DOHH2 (cell line): ENCODE measurements around the gene GATA5.

Experiments used
- H3F3A ChIP-seq: fragments of 200-600 bp; sonication (generic), shearing (Covaris generic); 2 replicates; pipeline ENCODE4 v1.6.0; 2016; ENCODE audit warnings: antibody characterized with exemption, mild to moderate bottlenecking; ENCODE audit not compliant: control insufficient read depth, insufficient read depth
- H3K27ac ChIP-seq: fragments of 200-600 bp; sonication (generic); 2 replicates; pipeline ENCODE4 v1.5.1; 2014; ENCODE audit warnings: low read depth, mild to moderate bottlenecking, low read length, moderate library complexity
- H3K27me3 ChIP-seq: fragments of 200-600 bp; sonication (generic); 2 replicates; pipeline ENCODE4 v1.6.1; 2014; ENCODE audit warnings: mild to moderate bottlenecking, low read length, mixed read lengths; ENCODE audit not compliant: control insufficient read depth
- H3K36me3 ChIP-seq: fragments of 200-600 bp; sonication (generic); 2 replicates; pipeline ENCODE4 v1.6.1; 2014; ENCODE audit warnings: mild to moderate bottlenecking, low read length, moderate library complexity, mixed read lengths; ENCODE audit not compliant: control insufficient read depth
- H3K4me1 ChIP-seq: fragments of 200-600 bp; sonication (generic); 2 replicates; pipeline ENCODE4 v1.6.1; 2014; ENCODE audit warnings: mild to moderate bottlenecking, low read length, mixed read lengths; ENCODE audit not compliant: control insufficient read depth
- H3K4me2 ChIP-seq: fragments of 200-600 bp; sonication (generic); 2 replicates; pipeline ENCODE4 v1.6.0; 2014; ENCODE audit warnings: mild to moderate bottlenecking, low read length, moderate library complexity
- H3K4me3 ChIP-seq: fragments of 200-600 bp; sonication (generic); 2 replicates; pipeline ENCODE4 v1.5.1; 2014; ENCODE audit warnings: mild to moderate bottlenecking, low read length, mixed read lengths
- H3K79me2 ChIP-seq: fragments of 200-600 bp; sonication (generic); 2 replicates; pipeline ENCODE4 v1.6.1; 2014; ENCODE audit warnings: mild to moderate bottlenecking, low read length, mixed read lengths; ENCODE audit not compliant: control insufficient read depth
- H3K9me2 ChIP-seq: fragments of 200-600 bp; sonication (generic); replicated peaks from 2 replicates; pipeline ENCODE4 v1.6.1; 2014; ENCODE audit warnings: mild to moderate bottlenecking, low read length, mixed read lengths; ENCODE audit not compliant: control insufficient read depth
- H3K9me3 ChIP-seq: fragments of 200-600 bp; sonication (generic); 2 replicates; pipeline ENCODE4 v1.6.1; 2014; ENCODE audit warnings: antibody characterized with exemption, low read length, mixed read lengths; ENCODE audit not compliant: control insufficient read depth, insufficient read depth
- H4K20me1 ChIP-seq: fragments of 200-600 bp; sonication (generic); 2 replicates; pipeline ENCODE4 v1.6.0; 2014; ENCODE audit warnings: low read depth, mild to moderate bottlenecking, antibody characterized with exemption, low read length, moderate library complexity; ENCODE audit not compliant: control insufficient read depth, insufficient read depth
- EZH2phosphoT487 ChIP-seq: fragments of 200-600 bp; sonication (generic); IDR thresholded peaks from 2 replicates; pipeline ENCODE4 v1.6.1; 2017; ENCODE audit warnings: borderline replicate concordance, mild to moderate bottlenecking, antibody characterized with exemption, low read length, moderate library complexity, mixed read lengths
- TF ChIP-seq, protein P1 (sequence below): fragments of 200-600 bp; sonication (generic); IDR thresholded peaks from one replicate; pipeline ENCODE4 v1.5.1; 2014; ENCODE audit warnings: antibody characterized with exemption, mild to moderate bottlenecking, low read depth, low read length; ENCODE audit not compliant: poor library complexity, severe bottlenecking

GATA5 gene

GRCh38 chr20:62470459-62470858, 5.3 kb downstream of the GATA5 start:
- no peak for TF ChIP-seq EZH2phosphoT487
- TF ChIP-seq, protein P1, sequence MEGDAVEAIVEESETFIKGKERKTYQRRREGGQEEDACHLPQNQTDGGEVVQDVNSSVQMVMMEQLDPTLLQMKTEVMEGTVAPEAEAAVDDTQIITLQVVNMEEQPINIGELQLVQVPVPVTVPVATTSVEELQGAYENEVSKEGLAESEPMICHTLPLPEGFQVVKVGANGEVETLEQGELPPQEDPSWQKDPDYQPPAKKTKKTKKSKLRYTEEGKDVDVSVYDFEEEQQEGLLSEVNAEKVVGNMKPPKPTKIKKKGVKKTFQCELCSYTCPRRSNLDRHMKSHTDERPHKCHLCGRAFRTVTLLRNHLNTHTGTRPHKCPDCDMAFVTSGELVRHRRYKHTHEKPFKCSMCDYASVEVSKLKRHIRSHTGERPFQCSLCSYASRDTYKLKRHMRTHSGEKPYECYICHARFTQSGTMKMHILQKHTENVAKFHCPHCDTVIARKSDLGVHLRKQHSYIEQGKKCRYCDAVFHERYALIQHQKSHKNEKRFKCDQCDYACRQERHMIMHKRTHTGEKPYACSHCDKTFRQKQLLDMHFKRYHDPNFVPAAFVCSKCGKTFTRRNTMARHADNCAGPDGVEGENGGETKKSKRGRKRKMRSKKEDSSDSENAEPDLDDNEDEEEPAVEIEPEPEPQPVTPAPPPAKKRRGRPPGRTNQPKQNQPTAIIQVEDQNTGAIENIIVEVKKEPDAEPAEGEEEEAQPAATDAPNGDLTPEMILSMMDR, result no peak
- Histone ChIP-seq H3K79me2 (no peaks in the 10 kb centered on the region), H3K27ac (no peak overlapping the region), H3K9me2 (no peaks in the 10 kb centered on the region), H3K36me3 (no peaks in the 10 kb centered on the region), H3K9me3 (no peaks in the 10 kb centered on the region), H4K20me1 (no peaks in the 10 kb centered on the region), H3K4me1 (no peaks in the 10 kb centered on the region), H3F3A (no peaks in the 10 kb centered on the region), H3K27me3 (no peaks in the 10 kb centered on the region), H3K4me2 (no peak overlapping the region), H3K4me3 (no peak overlapping the region)

GRCh38 chr20:62470001-62470400, 5.8 kb downstream of the GATA5 start:
- Histone ChIP-seq H3K4me2 (no peak overlapping the region), H3K4me1 (no peaks in the 10 kb centered on the region), H4K20me1 (no peaks in the 10 kb centered on the region), H3K27me3 (no peaks in the 10 kb centered on the region), H3K36me3 (no peaks in the 10 kb centered on the region), H3F3A (no peaks in the 10 kb centered on the region), H3K9me2 (no peaks in the 10 kb centered on the region), H3K27ac (no peak overlapping the region), H3K79me2 (no peaks in the 10 kb centered on the region), H3K4me3 (no peak overlapping the region), H3K9me3 (no peaks in the 10 kb centered on the region)
- TF ChIP-seq, protein P1, result no peak
- no peak for TF ChIP-seq EZH2phosphoT487

DNA sequence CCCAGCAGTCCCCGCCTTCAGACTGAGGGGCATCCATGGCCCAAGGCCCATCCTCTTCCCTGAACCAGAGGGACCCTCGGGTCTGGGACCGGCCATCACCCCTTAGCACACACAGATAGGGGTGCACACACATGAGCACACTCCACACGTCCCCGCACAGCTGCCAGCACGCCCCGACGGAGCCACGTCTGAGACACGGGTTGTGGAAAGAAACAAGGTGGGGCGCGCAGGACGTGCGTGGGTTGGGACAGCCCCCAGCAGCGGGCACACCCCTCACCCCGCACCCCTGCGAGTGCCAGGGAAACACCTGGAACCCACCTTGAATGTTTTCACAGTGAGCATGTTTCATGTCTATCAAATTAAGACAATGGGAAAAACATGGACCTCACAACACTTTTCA, 6.4 kb downstream of the GATA5 start:
- H3K4me3 ChIP-seq, result no peak overlapping the region
- H3K27ac ChIP-seq, result no peak overlapping the region
- no peaks in the 10 kb centered on the region for H3K9me3 ChIP-seq
- no peaks in the 10 kb centered on the region for H4K20me1 ChIP-seq
- no peaks in the 10 kb centered on the region for H3F3A ChIP-seq
- H3K27me3 ChIP-seq, result no peaks in the 10 kb centered on the region
- H3K4me2 ChIP-seq, result no peak overlapping the region
- no peaks in the 10 kb centered on the region for H3K9me2 ChIP-seq
- no peaks in the 10 kb centered on the region for H3K4me1 ChIP-seq
- H3K36me3 ChIP-seq, result no peaks in the 10 kb centered on the region
- no peaks in the 10 kb centered on the region for H3K79me2 ChIP-seq
- TF ChIP-seq, protein P1, result no peak
- TF ChIP-seq EZH2phosphoT487, result no peak

- H3K4me1 ChIP-seq, result no peaks in the 10 kb centered on the region
- H3K36me3 ChIP-seq, result no peaks in the 10 kb centered on the region
- H3F3A ChIP-seq, result no peaks in the 10 kb centered on the region
- H3K4me2 ChIP-seq, result no peak overlapping the region
- no peak overlapping the region for H3K4me3 ChIP-seq
- H3K9me2 ChIP-seq, result no peaks in the 10 kb centered on the region
- no peaks in the 10 kb centered on the region for H3K9me3 ChIP-seq
- H3K79me2 ChIP-seq, result no peaks in the 10 kb centered on the region
- H3K27me3 ChIP-seq, result no peaks in the 10 kb centered on the region
- H3K27ac ChIP-seq, result no peak overlapping the region
- TF ChIP-seq EZH2phosphoT487, result no peak
- TF ChIP-seq, protein P1, result no peak
- no peaks in the 10 kb centered on the region for H4K20me1 ChIP-seq
These were observed 8.8 kb downstream of the GATA5 start for GRCh38 chr20:62466806-62467537.
